RPMI7951 (cell line): ENCODE results near the gene PAM. TPM values are rescaled to one million over a fixed set of nuclear protein-coding genes. Genes with fewer than 3 reads are reported as not detected.
A peak's percentile ranks its signal among the peaks of the same experiment; 100 is the strongest.

Source experiments
- DNase-seq: peaks from one replicate; pipeline ENCODE4 v3.0.0-alpha.2; 2012; ENCODE audit warnings: low read depth
- total RNA-seq: library from RNA; depleted of rRNA; stranded (reverse); fragments of >200 nt; shearing (Covaris generic); gene quantifications from 2 replicates; pipeline ENCODE4 v1.2.3, GENCODE V29; 2014

PAM gene
- total RNA-seq, 1 experiment from 2014 or later: 216 TPM

DNA sequence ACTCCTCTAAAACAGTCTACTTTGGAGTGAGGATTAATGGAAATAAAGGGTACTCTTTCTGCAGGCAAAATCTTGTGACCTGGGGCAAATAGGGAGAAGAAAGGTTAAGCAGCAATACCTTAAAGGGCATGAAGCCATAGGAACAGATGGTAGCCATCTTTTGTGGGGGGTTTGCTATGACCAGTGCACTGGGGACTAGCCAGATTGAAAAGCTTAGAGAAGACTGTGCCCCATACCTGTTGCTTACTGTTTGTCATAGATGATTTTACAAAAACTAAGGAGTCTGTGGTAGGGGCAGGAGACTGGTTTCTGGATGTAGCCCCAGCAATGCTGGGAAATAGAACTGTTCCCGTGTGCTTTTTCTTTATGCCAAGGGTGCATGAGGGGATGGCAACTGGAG, 58.6 kb downstream of the PAM start:
- no peak for DNase-seq

DNA sequence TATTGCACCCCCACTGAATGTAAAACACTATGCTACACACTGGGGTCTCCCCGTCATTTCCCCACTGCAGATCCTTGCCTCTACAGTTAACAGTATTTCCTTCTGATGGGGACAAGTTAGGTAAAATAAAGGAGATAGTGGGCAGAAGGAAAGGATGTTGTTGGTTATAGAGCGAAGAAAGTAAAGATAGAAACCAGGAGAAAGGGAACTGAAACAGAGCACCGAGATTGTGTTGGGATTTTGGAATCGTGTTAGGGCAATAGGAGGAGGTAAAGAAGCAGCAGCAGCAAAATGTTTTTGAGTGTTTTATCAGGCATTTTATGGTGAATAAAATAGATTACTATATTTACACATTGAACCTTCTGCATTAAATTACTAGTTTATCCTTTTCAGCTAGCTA, 60.0 kb downstream of the PAM start:
- DNase-seq: no peak

DNA sequence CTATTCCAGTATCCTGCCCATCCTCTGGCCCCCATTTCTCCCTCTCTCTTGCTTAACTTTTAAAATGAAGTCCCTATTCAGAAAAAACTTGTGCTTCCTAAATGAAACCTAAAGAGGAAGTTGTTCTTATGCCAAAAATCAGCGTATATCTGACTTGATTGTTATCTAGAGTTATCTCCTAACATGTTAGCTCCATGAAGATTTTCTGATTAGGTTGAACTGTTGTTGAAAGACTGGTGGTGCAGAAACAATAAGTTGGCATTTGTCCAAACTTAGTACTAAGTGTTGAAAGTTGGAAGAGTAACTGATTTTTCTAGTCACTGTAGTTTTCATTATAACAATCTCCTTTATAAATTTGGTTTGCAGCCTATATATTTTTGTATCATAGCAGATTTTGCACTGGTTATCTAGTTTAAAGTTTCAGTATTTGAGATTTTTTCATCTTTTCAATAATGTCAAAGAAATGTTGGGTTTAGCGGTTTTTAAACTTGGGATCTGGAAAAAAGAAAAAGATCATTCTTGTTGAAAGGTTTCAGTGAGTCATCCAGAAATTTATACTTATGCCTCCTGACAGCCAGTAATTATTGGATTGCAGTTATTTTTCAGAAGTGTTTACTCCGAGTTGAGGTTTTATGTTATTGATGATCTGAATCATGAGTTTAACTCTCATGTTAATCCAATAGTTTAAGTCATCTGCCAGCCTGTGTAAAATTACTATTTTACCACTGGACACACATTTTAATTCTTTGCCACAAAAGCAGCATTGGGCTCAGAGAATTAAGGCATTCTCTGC, 60.6 kb downstream of the PAM start:
- DNase-seq: no peak

DNA sequence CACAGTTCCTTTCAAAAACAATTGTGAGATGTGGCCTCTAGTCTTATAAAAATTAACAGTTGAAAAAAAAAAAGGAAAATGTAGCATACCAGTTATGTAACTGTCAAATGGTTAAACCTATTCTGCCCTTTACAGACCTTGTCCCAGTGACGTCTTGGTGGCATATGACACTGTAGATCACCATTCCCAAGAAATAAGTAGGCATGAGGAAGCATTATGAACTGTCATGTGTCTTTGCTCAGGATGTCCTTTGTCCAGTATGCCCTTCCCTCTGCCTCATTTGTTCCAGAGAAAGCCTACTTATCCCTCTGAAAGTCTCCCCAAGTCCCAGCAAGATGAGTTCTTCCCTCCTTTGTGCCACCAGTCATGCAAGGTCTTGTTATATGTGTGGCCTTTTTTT, 63.2 kb downstream of the PAM start:
- no peak for DNase-seq

DNA sequence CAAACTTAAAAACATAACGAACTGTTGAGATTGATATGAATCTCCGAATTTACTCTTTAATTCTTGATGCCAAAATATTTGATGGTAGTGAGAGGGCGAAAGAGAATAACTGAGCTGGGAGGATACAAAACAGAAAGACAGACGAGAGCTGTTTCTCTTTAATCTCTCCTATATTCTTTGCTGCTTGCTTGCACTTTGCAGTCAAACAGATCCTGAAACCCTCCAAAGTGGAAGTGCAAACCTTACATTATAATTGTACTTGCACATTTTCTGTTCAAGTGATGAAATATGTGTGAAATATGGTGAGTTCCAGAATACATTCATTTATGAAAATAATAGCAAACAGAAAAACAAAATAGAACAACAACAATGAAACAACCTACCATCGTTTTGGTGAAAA, 63.8 kb downstream of the PAM start:
- no peak for DNase-seq

DNA sequence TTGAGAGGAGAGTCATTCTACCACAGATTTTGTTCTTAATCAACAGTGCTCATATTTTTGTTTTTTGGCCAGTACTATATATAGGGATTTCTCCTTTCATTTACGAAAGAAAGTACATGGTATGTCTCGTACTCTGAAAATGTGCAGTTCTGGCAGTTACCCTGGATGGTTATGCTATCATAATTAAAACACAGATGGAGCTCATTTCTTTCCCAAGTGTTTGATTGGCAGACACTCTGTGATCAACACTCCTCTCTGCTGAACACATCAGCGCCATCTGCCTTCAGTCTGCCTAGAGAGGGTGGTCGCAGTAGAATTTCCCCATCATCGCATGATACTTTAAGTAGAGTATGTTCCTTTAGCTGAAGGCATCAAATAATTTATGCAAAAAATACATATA, 64.5 kb downstream of the PAM start:
- DNase-seq: no peak

DNA sequence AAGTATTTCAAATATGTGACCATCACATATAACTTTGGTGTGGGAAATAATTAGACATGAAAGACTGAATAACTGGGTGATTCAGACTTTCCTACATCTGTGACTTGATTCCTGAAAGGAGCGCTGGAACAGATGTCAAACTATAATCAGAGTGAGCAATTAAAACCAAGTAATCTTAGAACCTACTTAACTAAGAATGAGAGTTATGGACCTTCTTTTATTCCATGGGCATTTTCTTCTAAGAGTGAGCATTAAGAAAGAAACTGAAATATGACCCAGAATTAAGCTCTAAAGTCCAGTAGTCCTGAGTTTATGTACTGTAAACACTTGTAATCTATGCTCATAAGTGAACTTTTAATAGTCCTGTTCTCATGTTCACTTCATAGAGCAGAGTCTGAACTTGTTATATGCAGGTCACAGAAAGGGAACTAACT, 68.4 kb downstream of the PAM start:
- DNase-seq: peak; percentile 76

DNA sequence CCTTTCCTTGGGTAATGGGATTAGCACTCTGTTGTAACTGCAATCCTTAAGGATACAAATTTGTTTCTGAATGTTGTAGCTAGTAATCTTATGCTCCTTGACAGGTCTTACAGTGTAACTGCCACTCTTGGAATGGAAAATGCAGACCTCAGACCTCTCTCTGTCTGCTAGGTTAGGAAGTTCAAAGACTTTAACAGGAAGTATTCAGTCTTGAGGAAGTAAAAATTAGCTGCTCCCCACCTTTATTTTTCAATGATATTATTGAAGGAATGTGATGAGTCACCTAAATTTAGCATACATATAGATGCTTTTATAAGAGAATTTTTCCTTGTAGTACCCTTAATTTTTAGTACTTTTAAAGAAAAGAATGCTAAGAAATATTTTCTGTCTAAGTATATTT, 71.5 kb downstream of the PAM start:
- DNase-seq: no peak

DNA sequence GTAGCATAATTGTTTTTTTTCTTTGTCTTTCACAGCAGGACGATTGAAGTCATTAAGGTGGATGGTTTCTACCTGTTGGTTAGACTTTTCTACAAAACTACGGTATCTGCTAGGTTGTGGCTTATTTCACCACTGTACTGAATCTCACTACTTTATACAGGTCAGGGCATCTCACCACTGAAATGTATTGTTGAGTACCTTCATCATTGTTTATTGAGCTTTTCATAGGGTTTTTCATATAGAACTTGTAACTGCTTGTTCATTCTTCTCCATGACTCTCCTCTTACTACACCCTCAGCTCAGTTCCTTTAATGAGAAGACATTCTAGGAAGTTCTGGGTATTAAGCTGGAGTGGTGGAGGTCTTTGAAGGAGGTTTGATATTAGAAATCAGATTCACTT, 75.1 kb downstream of the PAM start:
- DNase-seq: no peak

DNA sequence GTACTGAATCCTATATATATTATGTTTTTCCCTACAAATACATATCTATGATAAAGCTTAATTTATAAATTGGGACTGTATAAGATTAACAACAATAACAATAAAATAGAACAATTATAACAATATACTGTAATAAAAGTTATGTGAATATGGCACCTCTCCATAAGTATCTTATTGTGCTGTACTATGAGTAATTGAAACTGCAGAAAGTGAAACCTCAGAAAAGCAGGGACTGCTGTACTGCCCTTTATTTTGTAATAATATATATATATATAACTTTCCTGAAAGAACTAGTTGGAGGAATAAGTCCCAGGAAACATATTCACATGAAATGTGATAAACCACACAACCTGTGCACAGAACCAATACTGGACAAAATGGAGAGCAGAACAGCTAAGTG, 77.3 kb downstream of the PAM start:
- DNase-seq: no peak

DNA sequence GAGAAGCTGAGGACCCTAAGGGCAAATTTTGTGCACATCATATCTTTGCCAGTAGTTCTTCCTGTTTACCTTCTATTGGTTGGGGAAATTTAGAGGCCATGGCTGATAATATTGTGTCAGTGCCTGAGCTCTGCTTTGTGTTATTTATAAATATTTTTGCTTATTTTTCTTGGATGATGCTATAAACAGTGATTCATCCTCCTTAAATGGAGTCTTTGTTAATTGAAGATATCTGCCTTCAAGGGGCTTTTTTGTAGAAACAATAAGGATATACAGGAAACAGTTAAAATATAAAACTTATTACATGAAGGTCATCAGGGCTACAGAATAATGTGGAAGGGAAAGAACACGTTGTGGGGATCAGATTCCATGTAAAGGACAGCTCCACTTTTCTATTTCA, 78.0 kb downstream of the PAM start:
- peak; percentile 22 for DNase-seq

DNA sequence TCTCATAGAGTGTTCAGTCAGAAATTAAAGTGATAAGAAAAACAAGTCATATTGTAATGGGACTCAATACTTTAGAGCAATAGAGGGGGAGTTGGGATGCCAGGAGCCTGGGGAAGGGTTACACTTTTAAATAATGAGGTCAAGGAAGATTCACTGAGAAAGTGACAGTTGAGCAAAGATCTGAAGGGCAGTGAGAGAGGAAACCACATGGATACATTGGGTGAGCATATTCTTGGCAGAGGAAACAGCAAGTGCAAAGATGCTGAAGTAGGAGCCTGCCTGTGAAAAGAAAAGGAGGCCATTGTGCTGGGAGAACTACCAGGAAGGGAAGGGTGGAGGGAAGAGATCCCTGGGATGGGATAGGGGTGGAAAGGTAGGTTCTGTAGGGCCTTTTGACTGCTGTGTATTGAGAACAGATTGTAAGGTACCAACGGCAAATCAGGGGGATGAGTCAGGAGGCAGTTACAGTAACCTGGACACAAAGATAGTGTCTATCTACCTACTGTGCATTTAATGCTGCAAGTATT, 79.4 kb downstream of the PAM start:
- DNase-seq: no peak

DNA sequence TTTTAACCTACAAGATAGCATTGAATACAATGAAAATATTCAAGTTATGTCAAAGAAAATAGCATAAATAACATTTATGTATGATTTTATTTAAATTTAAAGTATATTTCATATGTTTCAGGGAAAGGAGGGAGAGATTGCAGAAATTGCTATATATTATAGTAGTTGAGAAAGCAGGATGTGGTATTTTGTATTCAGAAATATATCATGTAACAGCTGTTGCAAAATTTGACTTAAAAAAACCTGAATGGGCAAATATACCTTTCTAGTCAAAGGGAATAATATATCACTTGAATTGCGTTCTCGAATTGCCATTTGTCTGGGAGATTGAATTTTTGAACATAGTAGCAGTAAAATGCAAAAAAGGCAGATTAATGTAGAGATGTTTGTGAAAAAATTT, 80.6 kb downstream of the PAM start:
- no peak for DNase-seq

DNA sequence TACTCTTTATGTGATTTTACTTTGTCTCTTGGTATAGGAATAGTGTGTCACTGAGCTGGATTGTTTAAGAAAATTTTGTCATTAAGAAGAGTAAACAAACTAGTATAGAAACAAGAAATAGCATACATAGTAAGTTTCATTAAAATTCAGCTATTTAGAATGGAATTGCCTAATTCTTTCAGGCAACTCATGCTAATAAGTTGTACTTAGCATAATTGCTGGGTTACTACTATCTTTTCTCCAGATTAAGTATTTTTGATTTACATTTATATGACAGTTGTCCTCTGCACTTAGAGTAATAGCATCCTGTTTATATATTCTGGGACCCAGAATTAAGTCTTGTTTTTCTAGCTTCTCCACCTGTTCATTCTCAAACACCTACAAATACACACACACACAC, 85.9 kb downstream of the PAM start:
- no peak for DNase-seq

DNA sequence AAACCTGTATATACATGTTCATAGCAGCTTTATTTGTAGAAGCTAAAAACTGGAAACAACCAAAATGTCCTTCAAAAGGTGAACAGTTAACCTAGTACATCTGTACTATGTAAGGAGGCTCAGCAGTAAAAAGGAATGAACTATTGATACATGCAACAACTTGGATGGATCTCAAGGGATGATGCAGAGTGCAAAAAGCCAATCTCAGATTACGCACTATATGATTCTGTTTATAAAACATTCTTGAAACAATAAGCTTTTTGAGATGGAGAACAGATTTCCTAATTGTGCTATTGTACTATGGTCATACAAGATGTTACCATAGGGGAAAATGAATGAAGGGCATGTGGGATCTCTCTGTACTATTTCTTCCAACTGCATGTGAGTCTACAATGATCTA, 88.9 kb downstream of the PAM start:
- no peak for DNase-seq

DNA sequence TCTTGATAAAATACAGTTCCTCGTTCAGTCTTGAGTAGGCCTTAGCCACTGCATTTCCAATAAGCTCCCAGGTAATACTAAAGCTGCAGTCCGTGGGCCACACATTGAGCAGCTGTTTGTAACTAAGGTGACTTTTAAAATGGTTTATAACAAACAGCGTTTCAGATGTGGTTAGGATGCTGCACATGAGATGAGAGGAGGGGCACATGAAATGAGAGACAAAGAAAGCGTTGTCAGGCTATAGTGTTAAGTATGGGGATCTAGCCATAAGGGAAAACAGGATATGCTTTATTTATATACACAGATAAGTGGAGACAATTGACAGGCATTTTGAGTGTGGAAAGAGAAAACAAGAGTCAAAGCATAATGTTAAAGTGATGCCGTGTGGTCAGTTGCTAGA, 89.9 kb downstream of the PAM start:
- DNase-seq: no peak

DNA sequence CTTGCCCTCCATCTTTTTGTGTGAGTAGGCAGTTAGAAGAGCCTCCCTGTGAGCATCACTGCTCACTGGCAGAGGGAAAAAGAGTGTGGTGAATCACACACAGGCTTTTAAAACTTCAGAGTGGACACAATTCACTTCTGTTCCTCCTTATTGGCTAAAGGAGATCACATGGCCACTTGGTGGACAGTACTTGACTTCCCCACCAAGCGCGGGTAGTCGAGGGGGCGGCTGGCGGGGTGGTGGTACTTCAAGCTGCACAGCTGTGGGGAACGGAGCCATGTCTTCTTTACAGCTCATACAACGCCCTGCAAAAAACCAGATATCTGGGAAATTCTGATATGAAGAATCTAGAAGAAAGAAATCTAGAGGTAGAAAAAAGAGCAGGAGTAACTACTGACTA, 95.4 kb downstream of the PAM start:
- DNase-seq: no peak

DNA sequence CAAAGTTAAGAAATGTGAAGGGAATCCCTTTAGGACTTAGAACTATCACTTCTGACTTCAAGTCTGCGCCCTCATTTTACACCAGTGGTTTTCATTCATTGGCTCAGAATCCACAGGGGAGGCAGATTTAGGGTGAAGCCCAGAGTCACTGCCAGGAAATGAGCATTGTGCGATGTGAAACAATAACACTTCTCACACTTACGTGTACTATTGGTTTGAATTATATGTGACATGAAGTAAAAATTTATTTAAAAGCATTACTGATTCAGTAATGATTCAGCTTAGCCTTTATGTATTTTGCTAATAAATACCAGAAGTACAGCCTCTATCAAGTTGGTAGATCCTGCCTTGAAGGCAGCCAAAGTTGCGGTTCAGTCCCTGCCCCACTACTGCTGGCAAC, 98.6 kb downstream of the PAM start:
- DNase-seq: no peak

DNA sequence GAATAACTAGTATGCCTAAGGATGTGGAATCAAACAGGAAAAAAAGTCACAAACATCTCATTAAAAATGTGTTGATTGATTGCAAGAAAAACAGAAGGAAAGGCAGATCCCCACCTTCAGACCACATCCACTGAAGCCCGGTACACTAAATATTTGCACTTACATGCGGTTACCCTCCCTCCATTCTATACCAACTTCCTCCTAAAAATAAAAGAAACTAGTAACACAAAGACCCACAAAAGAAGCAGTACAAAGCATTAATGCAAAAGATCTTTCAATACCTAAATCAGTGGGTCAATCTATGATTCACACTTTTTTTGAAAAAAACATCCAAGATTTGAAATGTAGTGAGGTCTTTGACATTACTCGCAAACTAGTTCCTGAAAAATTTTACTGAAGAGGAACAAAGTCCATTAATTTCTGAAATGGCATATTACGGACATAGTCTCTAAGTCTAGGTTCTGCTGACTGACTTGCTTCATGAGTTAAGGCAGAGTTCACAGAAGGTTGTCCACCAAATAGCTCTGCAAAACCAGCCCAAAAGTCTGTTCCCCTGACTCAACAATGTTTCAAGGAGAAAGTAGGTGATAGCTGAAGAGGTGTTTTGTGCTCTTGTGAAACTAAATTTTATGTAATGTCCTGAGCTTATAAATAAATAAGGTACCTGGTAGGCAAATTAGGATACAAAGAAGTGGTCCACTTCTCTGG, 100.7 kb downstream of the PAM start:
- no peak for DNase-seq

DNA sequence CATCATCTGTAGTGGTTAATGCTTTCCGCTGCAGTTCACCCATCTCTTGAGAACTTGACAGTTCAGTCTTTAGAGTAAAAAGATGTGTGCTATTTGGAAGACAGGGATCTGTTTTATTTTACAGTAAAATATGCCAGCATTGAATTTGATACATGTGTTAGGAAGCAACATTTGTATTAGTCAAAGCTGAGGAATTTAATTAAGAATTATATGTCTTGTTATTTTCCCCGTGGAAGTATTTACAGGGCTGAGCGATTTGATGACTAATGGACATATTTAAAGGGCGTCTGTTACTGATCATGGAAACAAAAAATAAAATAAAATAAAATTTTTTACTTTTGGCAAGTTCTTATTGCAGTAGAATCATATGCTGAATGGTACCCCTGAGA, 101.3 kb downstream of the PAM start:
- peak; percentile 44 for DNase-seq

DNA sequence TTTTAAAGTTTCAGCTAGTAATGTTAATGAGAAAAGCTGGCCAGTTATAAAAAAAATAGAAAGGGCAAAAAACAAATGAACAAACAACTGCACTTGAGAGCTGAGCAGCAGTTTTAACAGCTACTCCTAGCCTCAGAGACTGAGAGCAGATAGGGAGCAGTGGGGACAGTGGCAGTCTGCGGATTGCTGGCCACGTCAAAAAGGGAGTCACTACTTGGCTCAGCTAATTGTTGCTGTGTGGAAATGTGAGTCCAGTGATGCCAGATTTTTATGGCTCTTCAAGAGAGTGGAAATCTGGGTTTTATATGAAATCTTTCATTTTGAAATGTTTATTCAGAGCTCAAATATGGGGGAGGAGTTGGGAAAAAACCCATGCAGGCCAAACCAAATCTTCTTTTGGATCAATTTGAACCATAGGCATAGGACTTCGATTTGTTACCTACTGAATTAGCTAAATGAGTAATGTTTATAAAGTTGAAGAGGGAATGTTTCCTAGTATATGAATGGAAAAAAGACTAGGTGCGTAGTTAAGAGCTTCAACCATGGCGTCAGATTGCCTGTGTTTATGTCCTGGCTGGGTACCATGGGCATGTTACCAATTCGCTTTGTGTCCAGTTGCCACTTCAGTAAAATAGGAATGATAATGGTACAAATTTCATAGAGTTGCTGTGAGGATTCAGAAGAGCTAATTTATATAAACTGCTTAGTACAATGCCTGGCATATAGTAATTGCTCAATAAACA, 102.1 kb downstream of the PAM start:
- DNase-seq: no peak

DNA sequence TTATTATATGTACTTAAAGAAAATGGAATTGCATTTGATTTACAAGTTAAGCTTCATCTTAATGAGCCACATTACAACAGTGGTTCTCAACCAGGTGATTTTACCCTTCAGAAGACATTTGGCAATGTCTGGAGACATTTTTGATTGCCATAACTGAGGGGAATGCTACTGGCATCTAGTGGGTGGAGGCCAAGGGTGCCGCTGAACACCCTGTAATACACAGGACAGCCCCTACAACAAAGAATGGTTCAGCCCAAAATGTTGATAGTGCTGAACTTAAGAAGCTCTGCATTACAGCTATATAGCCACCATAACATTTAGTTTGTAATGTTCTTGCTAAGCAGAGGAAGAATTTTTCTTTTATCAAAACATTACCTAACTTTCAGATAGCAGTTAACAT, 103.1 kb downstream of the PAM start:
- no peak for DNase-seq

DNA sequence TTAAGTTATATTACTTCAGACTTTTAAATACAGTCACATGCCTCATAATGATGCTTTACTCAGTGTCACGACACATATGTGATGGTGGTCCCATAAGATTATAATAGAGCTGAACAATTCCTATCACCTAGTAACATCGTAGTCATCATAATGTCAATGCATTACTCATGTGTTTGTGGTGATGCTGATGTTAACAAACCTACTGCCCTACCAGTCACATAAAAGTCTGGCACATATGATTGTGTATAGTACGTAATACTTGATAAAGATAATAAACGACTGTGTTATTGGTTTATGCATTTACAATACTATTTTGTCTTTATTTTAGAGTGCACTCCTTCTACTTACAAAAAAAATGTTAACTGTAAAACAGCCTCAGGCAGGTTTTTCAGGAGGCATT, 103.7 kb downstream of the PAM start:
- peak; percentile 48 for DNase-seq
